Measurements from ENCODE around the gene ADGRG6. TPM values are rescaled to one million over a fixed set of nuclear protein-coding genes. Genes with fewer than 3 reads are reported as not detected.

The ADGRG6 gene
- total RNA-seq, 2 donors from 2014 or later: 6.4 to 6.8 TPM

DNA sequence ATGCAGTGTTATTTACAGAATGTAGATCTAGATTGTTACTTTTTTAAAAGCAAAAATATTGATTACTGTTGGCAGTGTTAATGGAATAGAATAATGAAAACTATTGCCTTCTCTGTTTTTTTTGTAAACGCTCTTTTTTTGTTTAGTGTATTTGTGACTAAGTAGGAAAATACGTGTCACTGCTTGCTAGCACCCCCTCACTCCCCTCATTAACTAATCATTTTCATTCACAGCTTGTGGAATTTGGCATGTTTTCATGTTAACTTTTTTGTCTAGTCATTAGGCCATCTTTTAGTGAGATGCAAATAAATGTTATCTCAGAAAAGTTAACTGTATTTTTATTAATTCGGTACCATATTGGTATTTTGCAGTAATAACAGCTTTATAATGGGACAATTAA, 29.8 kb downstream of the ADGRG6 start:
- Histone ChIP-seq H3K4me1 (ENCODE audit: control insufficient read depth in 1 of 2, low read depth in 2 of 2) (no peaks in the 10 kb centered on the region), H3K4me3 (no peak overlapping the region), H3K27me3 (replicated peaks; ENCODE audit: insufficient read depth) (no peaks in the 10 kb centered on the region), H3K36me3 (no peaks in the 10 kb centered on the region), H3K9me3 (no peaks in the 10 kb centered on the region), H3K27ac (no peak overlapping the region)
- no peak for ATAC-seq (ENCODE audit: insufficient number of reproducible peaks, low FRiP score, low read depth)
- TF ChIP-seq CTCF (IDR thresholded peaks at IDR 0.05): no peak
- DNase-seq (ENCODE audit: low spot score): no peak

DNA sequence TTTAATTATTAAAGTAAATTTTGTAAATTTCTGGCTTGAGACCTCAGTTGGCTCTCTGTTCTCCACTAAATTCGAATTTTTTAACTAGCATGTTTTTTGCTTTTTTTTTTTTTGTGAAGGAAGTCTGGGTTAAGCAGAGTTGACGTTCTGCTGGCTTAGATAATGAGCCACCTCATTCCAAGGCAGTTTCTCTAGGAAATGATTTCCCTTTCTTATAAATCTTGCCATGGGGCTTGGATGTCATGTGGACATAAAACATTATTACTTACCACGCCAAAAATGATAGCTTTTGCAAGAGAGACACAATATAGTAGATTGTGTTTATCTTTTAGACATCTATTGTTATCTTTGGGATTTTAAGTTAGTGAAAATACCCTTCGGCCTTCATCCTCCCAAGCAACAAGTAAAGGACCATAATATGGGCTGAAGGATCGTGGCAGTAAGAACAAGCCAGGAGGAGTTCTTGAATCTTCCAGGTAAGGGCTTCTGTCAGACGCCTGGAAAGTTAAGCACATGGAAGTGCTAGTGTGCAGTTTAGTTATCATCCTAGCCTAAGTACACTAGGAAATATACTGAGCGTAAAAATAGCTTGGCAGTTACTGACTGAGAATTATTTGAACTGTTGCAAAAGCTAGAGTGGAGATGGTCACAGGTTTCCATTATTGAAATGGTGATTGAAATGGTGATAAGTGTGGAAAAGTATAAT, 30.7 kb downstream of the ADGRG6 start:
- H3K27ac ChIP-seq: no peak overlapping the region
- DNase-seq (ENCODE audit: low spot score): no peak
- no peaks in the 10 kb centered on the region for H3K9me3 ChIP-seq
- no peak for ATAC-seq (ENCODE audit: insufficient number of reproducible peaks, low FRiP score, low read depth)
- no peaks in the 10 kb centered on the region for H3K27me3 ChIP-seq (replicated peaks; ENCODE audit: insufficient read depth)
- H3K4me1 ChIP-seq (ENCODE audit: control insufficient read depth in 1 of 2, low read depth in 2 of 2): no peaks in the 10 kb centered on the region
- TF ChIP-seq CTCF (IDR thresholded peaks at IDR 0.05): no peak
- H3K4me3 ChIP-seq: no peak overlapping the region
- H3K36me3 ChIP-seq: no peaks in the 10 kb centered on the region

DNA sequence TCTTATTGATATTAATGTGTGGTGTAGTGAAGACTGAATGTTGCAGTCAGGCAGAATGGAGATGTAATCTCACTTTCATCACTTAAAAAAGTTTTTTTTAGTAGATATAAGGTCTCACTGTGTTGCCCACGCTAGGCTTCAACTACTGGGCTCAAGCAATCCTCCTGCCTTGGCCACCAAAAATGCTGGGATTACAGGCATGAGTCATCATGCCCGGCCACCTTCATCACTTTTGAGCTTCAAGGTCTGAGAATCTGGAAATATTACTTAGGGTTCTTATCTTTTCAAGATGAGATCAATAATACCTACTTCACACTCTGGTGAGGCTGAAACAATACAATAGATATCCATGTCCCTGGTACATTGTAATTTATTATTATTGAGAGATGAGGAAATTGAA, 31.6 kb downstream of the ADGRG6 start:
- Histone ChIP-seq H3K27ac (no peak overlapping the region), H3K27me3 (replicated peaks; ENCODE audit: insufficient read depth) (no peaks in the 10 kb centered on the region), H3K4me3 (no peak overlapping the region), H3K36me3 (no peaks in the 10 kb centered on the region), H3K9me3 (no peaks in the 10 kb centered on the region), H3K4me1 (ENCODE audit: control insufficient read depth in 1 of 2, low read depth in 2 of 2) (no peaks in the 10 kb centered on the region)
- DNase-seq (ENCODE audit: low spot score): no peak
- ATAC-seq (ENCODE audit: insufficient number of reproducible peaks, low FRiP score, low read depth): no peak
- no peak for TF ChIP-seq CTCF (IDR thresholded peaks at IDR 0.05)

- H3K9me3 ChIP-seq: no peaks in the 10 kb centered on the region
- H3K27me3 ChIP-seq (replicated peaks; ENCODE audit: insufficient read depth): no peaks in the 10 kb centered on the region
- no peaks in the 10 kb centered on the region for H3K36me3 ChIP-seq
- no peaks in the 10 kb centered on the region for H3K4me1 ChIP-seq (ENCODE audit: control insufficient read depth in 1 of 2, low read depth in 2 of 2)
- no peak for TF ChIP-seq CTCF (IDR thresholded peaks at IDR 0.05)
- no peak overlapping the region for H3K4me3 ChIP-seq
- no peak for ATAC-seq (ENCODE audit: insufficient number of reproducible peaks, low FRiP score, low read depth)
- DNase-seq (ENCODE audit: low spot score): no peak
- H3K27ac ChIP-seq: no peak overlapping the region
Observed at GRCh38 chr6:142334294-142334693, 32.5 kb downstream of the ADGRG6 start.

- TF ChIP-seq CTCF (IDR thresholded peaks at IDR 0.05): no peak
- Histone ChIP-seq H3K9me3 (no peaks in the 10 kb centered on the region), H3K27me3 (replicated peaks; ENCODE audit: insufficient read depth) (no peaks in the 10 kb centered on the region), H3K36me3 (no peaks in the 10 kb centered on the region), H3K4me1 (ENCODE audit: control insufficient read depth in 1 of 2, low read depth in 2 of 2) (no peaks in the 10 kb centered on the region), H3K4me3 (no peak overlapping the region), H3K27ac (no peak overlapping the region)
- ATAC-seq (ENCODE audit: insufficient number of reproducible peaks, low FRiP score, low read depth) (no peak), DNase-seq (ENCODE audit: low spot score) (no peak)
Observed at GRCh38 chr6:142335415-142335814, 33.6 kb downstream of the ADGRG6 start.

Data from thoracic aorta (tissue), 2 donors.